K562 (cell line): ENCODE data around the gene RFPL1. TPM values are rescaled to one million over a fixed set of nuclear protein-coding genes. Genes with fewer than 3 reads are reported as not detected.

Source experiments
- ATAC-seq: fragments of 200-7000 bp; cut with Tn5 transposase; 3 replicates; pipeline ENCODE4 v1.9.1; 2020; ENCODE audit warnings: moderate library complexity
- BruUV-seq: library from RNA; stranded (reverse); fragments of 400-500 nt; replicated peaks from 2 replicates; lab custom pipeline; 2021; lab: Mats Ljungman, UMichigan
- CTCF ChIA-PET: fragments of 300-600 bp; formaldehyde crosslinking; extraction: SDS; loops from one replicate; lab custom pipeline; 2021; ENCODE audit warnings: low intra/inter-chr PET ratio; lab: Yijun Ruan, JAX
- POLR2A ChIA-PET: fragments of 300-600, 350-650 bp; sonication (Branson Sonifier 250); formaldehyde crosslinking; extraction: SDS; loops from one replicate; lab custom pipeline; 2021; ENCODE audit warnings: antibody characterized with exemption, inconsistent platforms; lab: Yijun Ruan, JAX
- DNase-seq, 4 experiments: peaks; one replicate each; pipeline versions ENCODE4 v3.0.0 to v3.0.0-alpha.2; 2011 to 2018; ENCODE audit warnings: low spot score in 3 of 4, mixed read lengths in 3 of 4; ENCODE audit errors: extremely low read depth in 1 of 4
- FAIRE-seq: peaks from 2 replicates; lab custom pipeline; 2011; peaks lifted over from hg19 to GRCh38; lab: Jason Lieb, UNC
- H2AFZ ChIP-seq: 2 replicates; pipeline ENCODE4 v1.6.0; 2011; ENCODE audit warnings: low read depth, low read length, control low read depth, inconsistent platforms
- H3K27ac ChIP-seq: fragments of 200-600 bp; 3 replicates; pipeline ENCODE4 v1.8.0; 2011; ENCODE audit warnings: low read depth, mild to moderate bottlenecking, control low read depth, inconsistent platforms, low read length, moderate library complexity, mixed read lengths; ENCODE audit errors: extremely low read depth
- H3K27me3 ChIP-seq, 2 experiments: fragments of 300-600 bp in 1 of 2; 2 replicates in 1 of 2; 3 replicates in 1 of 2; pipeline versions ENCODE4 v1.6.0 to v1.8.0; 2011; ENCODE audit warnings: inconsistent platforms in 2 of 2, low read length in 2 of 2, mild to moderate bottlenecking in 1 of 2, mixed read lengths in 1 of 2, moderate library complexity in 1 of 2; ENCODE audit not compliant: control insufficient read depth in 2 of 2, insufficient read depth in 2 of 2
- H3K36me3 ChIP-seq: fragments of 300-600 bp; 3 replicates; pipeline ENCODE4 v1.8.0; 2011; ENCODE audit warnings: mild to moderate bottlenecking, low read length, inconsistent platforms; ENCODE audit not compliant: control insufficient read depth, insufficient read depth
- H3K4me1 ChIP-seq, 2 experiments: fragments of 200-600 bp in 1 of 2; replicated peaks in 1 of 2; 2 replicates in 1 of 2; 3 replicates in 1 of 2; pipeline versions ENCODE4 v1.5.1 to v1.8.0; 2011; ENCODE audit warnings: inconsistent platforms in 2 of 2, low read length in 2 of 2, mild to moderate bottlenecking in 1 of 2, mixed read lengths in 1 of 2, moderate library complexity in 1 of 2; ENCODE audit not compliant: control insufficient read depth in 2 of 2, insufficient read depth in 2 of 2
- H3K4me2 ChIP-seq: 2 replicates; pipeline ENCODE4 v1.6.1; 2011; ENCODE audit warnings: low read length, control low read depth, inconsistent platforms, mixed read lengths; ENCODE audit not compliant: insufficient read depth
- H3K4me3 ChIP-seq: fragments of 200-600 bp; sonication (generic), shearing (Covaris generic); 2 replicates; pipeline ENCODE4 v1.5.1; 2016; ENCODE audit warnings: control low read depth, inconsistent platforms
- H3K79me2 ChIP-seq: fragments of 200-600 bp; 3 replicates; pipeline ENCODE4 v1.8.0; 2011; ENCODE audit warnings: low read length, inconsistent platforms; ENCODE audit not compliant: control insufficient read depth, insufficient read depth
- H3K9ac ChIP-seq, 2 experiments: 2 replicates each; pipeline versions ENCODE4 v1.6.0 to v1.6.1; 2011; ENCODE audit warnings: low read depth in 2 of 2, low read length in 2 of 2, control low read depth in 1 of 2, inconsistent platforms in 1 of 2, mild to moderate bottlenecking in 1 of 2, mixed read lengths in 1 of 2; ENCODE audit not compliant: insufficient read depth in 1 of 2
- H3K9me1 ChIP-seq: one replicate; pipeline ENCODE4 v1.6.0; 2011; ENCODE audit warnings: inconsistent platforms, mild to moderate bottlenecking, low read length, moderate library complexity; ENCODE audit not compliant: control insufficient read depth, insufficient read depth
- H3K9me3 ChIP-seq: replicated peaks from 2 replicates; pipeline ENCODE4 v1.5.1; 2011; ENCODE audit warnings: low read depth, low read length, inconsistent platforms; ENCODE audit not compliant: control insufficient read depth, insufficient read depth
- H4K20me1 ChIP-seq: replicated peaks from 2 replicates; pipeline ENCODE4 v1.6.1; 2011; ENCODE audit warnings: low read length, inconsistent platforms, mixed read lengths; ENCODE audit not compliant: control insufficient read depth, insufficient read depth
- ARHGAP35 ChIP-seq: fragments of 450-650 bp; IDR thresholded peaks from 2 replicates; pipeline ENCODE4 v1.6.1; 2018; ENCODE audit not compliant: partially characterized antibody
- ATF7 ChIP-seq: fragments of 450-650 bp; IDR thresholded peaks from 2 replicates; pipeline ENCODE4 v1.7.1; 2014; ENCODE audit warnings: mild to moderate bottlenecking, moderate library complexity
- CAMTA2 ChIP-seq: fragments of 250-450 bp; sonication (Bioruptor Pico); conservative IDR thresholded peaks from 2 replicates; pipeline ENCODE4 v1.5.1; 2022
- FOXJ2 ChIP-seq: fragments of 200-800 bp; sonication (Bioruptor generic); IDR thresholded peaks from 2 replicates; pipeline ENCODE4 v1.6.1; 2016; ENCODE audit warnings: missing genetic modification characterization, missing compliant biosample characterization
- JUN ChIP-seq, 2 experiments: sonication (generic) in 1 of 2; formaldehyde crosslinking in 1 of 2; IDR thresholded peaks; 2 replicates each; pipeline versions ENCODE4 v1.6.1 to v1.8.0; 2012 to 2022; ENCODE audit warnings: borderline replicate concordance in 2 of 2, mild to moderate bottlenecking in 2 of 2, improper control_type of control experiment in 1 of 2, low read depth in 1 of 2, low read length in 1 of 2, missing genetic modification reagents in 1 of 2
- KLF6 ChIP-seq: fragments of 250-450 bp; sonication (Bioruptor Pico); IDR thresholded peaks from 2 replicates; pipeline ENCODE4 v1.4.0; 2020; ENCODE audit warnings: mild to moderate bottlenecking, moderate library complexity, borderline replicate concordance
- NFATC3 ChIP-seq: fragments of 450-650 bp; IDR thresholded peaks from 2 replicates; pipeline ENCODE4 v1.6.1; 2017; ENCODE audit warnings: mild to moderate bottlenecking
- NUFIP1 ChIP-seq: fragments of 450-650 bp; IDR thresholded peaks from 2 replicates; pipeline ENCODE4 v1.6.1; 2018; ENCODE audit not compliant: partially characterized antibody
- POLR2AphosphoS5 ChIP-seq: IDR thresholded peaks from 2 replicates; pipeline ENCODE4 v1.6.1; 2011; ENCODE audit warnings: mild to moderate bottlenecking, low read depth, low read length, moderate library complexity; ENCODE audit not compliant: control insufficient read depth, insufficient read depth
- RB1 ChIP-seq: fragments of 450-650 bp; IDR thresholded peaks from 2 replicates; pipeline ENCODE4 v1.6.1; 2017; ENCODE audit warnings: low read depth, mild to moderate bottlenecking
- SIX5 ChIP-seq, 2 experiments: IDR thresholded peaks; 2 replicates each; pipeline ENCODE4 v1.6.1; 2011; ENCODE audit warnings: low read length in 2 of 2, borderline replicate concordance in 1 of 2, low read depth in 1 of 2, mild to moderate bottlenecking in 1 of 2, moderate library complexity in 1 of 2; ENCODE audit not compliant: insufficient read depth in 1 of 2
- TCF7 ChIP-seq: sonication (generic); IDR thresholded peaks from 2 replicates; pipeline ENCODE4 v1.6.1; 2016; ENCODE audit warnings: antibody characterized with exemption, borderline replicate concordance
- YY1 ChIP-seq, 3 experiments: IDR thresholded peaks; 2 replicates each; pipeline ENCODE4 v1.6.1; 2011; ENCODE audit warnings: low read length in 2 of 3, mild to moderate bottlenecking in 2 of 3, moderate library complexity in 2 of 3, borderline replicate concordance in 1 of 3, control low read depth in 1 of 3, low read depth in 1 of 3; ENCODE audit not compliant: insufficient read depth in 3 of 3, insufficient replicate concordance in 2 of 3, control insufficient read depth in 1 of 3, insufficient read length in 1 of 3; ENCODE audit errors: extremely low read depth in 1 of 3
- ZNF143 ChIP-seq: sonication (generic); formaldehyde crosslinking; IDR thresholded peaks from 2 replicates; pipeline ENCODE4 v1.9.0; 2022; ENCODE audit warnings: mild to moderate bottlenecking, missing genetic modification reagents
- ZNF232 ChIP-seq: sonication (generic); formaldehyde crosslinking; IDR thresholded peaks from 2 replicates; pipeline ENCODE4 v1.8.0; 2022; ENCODE audit warnings: mild to moderate bottlenecking, missing genetic modification reagents
- WGBS: fragments of 100-300 bp; shearing (Covaris generic); methylation state at CpG from one replicate; pipeline ENCODE4 v1.1.6; 2016; ENCODE audit warnings: low coverage, mixed read lengths; ENCODE audit not compliant: insufficient coverage; ENCODE audit errors: missing lambda C conversion rate; 5-methylcytosine and 5-hydroxymethylcytosine counted together
- in situ Hi-C: fragments of 300-500 bp; cut with MboI; formaldehyde crosslinking; loops from 4 replicates; pipeline ENCODE4 v1.15.0; 2018; ENCODE audit warnings: inconsistent platforms, mixed read lengths
- intact Hi-C: fragments of 100-400 bp; cut with micrococcal nuclease; formaldehyde crosslinking; loops from 2 replicates; pipeline ENCODE4 v1.14.2; 2022
- polyA plus RNA-seq, 8 experiments: library from polyadenylated mRNA; depleted of rRNA in 4 of 8; stranded (reverse) in 5 of 8; unstranded in 3 of 8; fragments of >200 nt; fragmentation: Nextera tagmentation in 2 of 8; fragmentation: Illumina TruSeq in 1 of 8; extraction: Ambion mirVana in 2 of 8; extraction: Trizol in 1 of 8; gene quantifications; 2 replicates each; pipeline versions ENCODE4 v1.2.1 to v1.2.3, GENCODE V29; 2011 to 2014; ENCODE audit warnings: inconsistent platforms in 1 of 8, missing spikeins in 1 of 8
- total RNA-seq, 7 experiments: library from RNA; depleted of rRNA in 6 of 7; stranded (reverse); fragments of >200 nt in 6 of 7; fragmentation: Illumina TruSeq in 2 of 7; extraction: Trizol in 2 of 7; gene quantifications; 2 replicates each; pipeline versions ENCODE4 v1.2.1 to v1.2.3, GENCODE V29; 2011 to 2021; ENCODE audit warnings: low replicate concordance in 1 of 7
- TF ChIP-seq, protein P1 (sequence below): fragments of 250-450 bp; sonication (Bioruptor Pico); IDR thresholded peaks from 2 replicates; pipeline ENCODE4 v1.5.0; 2020; ENCODE audit warnings: mild to moderate bottlenecking, borderline replicate concordance
- TF ChIP-seq, protein P2 (sequence below): fragments of 250-450 bp; sonication (Bioruptor Pico); IDR thresholded peaks from 2 replicates; pipeline ENCODE4 v1.8.0; 2022; ENCODE audit warnings: inconsistent platforms

RFPL1 gene
- total and polyA plus RNA-seq, 9 of the 15 experiments (the other 6 are each of a cell fraction or from before 2014, with no cell fraction given): not detected

DNA sequence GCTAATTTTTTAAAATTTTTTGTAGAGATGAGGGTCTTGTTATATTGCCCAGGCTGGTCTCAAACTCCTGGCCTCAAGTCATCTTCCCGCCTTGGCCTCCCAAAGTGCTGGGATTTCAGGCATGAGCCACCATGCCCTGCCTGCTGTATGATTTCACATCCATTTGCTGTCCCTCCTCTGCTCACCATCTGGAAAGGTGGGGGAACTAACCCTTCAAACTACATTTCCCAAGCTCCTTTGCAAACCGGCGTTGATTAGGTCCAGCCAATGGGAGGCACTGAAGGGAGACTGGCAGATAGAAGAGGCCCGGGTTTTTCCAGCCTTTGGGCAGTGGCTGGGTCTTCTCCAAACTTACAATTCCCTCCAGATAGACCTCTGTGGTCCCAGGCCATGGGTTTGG, 19.3 kb downstream of the RFPL1 start:
- Histone ChIP-seq H3K9me1 (no peaks in the 10 kb centered on the region), H4K20me1 (no peaks in the 10 kb centered on the region), H3K9ac (no peak overlapping the region), H3K79me2 (no peaks in the 10 kb centered on the region), H2AFZ (peak overlapping the region; percentile 26; the same call in 1 of the 2 replicates), H3K4me2 (no peak overlapping the region), H3K4me1 (peaks cover 0 to 4% of the 10 kb centered on the region in 2 experiments; a peak in 1 of 5 replicates), H3K36me3 (no peaks in the 10 kb centered on the region), H3K27me3 (no peaks in the 10 kb centered on the region), H3K4me3 (no peak overlapping the region), H3K9me3 (no peaks in the 10 kb centered on the region), H3K27ac (no peak overlapping the region)
- 0% methylated on average over 1 of the region's 4 CpGs for WGBS
- BruUV-seq: no TSS peak
- POLR2A ChIA-PET: interaction anchor here (1.0 to 1.7 kb wide), 2 partner anchors 12 to 18 kb away, joined by 3 to 5 read pairs; no protein-coding TSS in a partner anchor
- CTCF ChIA-PET: interaction anchor here (0.6 kb wide), 2 partner anchors 25 to 417 kb away, joined by 4 read pairs; no protein-coding TSS in a partner anchor
- intact Hi-C loops (no loop called here), in situ Hi-C loops (no loop called here)
- ATAC-seq (peak; percentile 99), DNase-seq (peak; percentile 65 to 80 (median 70)), FAIRE-seq (peak; percentile 92)
- TF ChIP-seq JUN (IDR thresholded peaks at IDR 0.05; ENCODE audit: borderline replicate concordance, low read depth, low read length) (no peak), JUN (CRISPR knock-in tag; IDR thresholded peaks at IDR 0.05; ENCODE audit: borderline replicate concordance) (no peak), ARHGAP35 (no peak), ZNF232 (no peak), TCF7 (no peak), SIX5 (IDR thresholded peaks at IDR 0.05; ENCODE audit: borderline replicate concordance in 1 of 2, insufficient read depth in 1 of 2, low read depth in 1 of 2, low read length in 2 of 2) (peak; percentile 68 to 70), FOXJ2 (tag) (no peak), ZNF143 (peak; percentile 82), NUFIP1 (no peak), ATF7 (no peak), CAMTA2 (CRISPR knock-in tag) (no peak), YY1 (IDR thresholded peaks at IDR 0.05; ENCODE audit: borderline replicate concordance in 1 of 3, control insufficient read depth in 1 of 3, extremely low read depth in 1 of 3, insufficient read depth in 3 of 3, insufficient read length in 1 of 3, insufficient replicate concordance in 2 of 3, low read depth in 1 of 3, low read length in 2 of 3) (peak in 1 of 3 experiments; percentile 24), KLF6 (no peak), NFATC3 (no peak), POLR2AphosphoS5 (no peak), RB1 (no peak)
- TF ChIP-seq, protein P1, sequence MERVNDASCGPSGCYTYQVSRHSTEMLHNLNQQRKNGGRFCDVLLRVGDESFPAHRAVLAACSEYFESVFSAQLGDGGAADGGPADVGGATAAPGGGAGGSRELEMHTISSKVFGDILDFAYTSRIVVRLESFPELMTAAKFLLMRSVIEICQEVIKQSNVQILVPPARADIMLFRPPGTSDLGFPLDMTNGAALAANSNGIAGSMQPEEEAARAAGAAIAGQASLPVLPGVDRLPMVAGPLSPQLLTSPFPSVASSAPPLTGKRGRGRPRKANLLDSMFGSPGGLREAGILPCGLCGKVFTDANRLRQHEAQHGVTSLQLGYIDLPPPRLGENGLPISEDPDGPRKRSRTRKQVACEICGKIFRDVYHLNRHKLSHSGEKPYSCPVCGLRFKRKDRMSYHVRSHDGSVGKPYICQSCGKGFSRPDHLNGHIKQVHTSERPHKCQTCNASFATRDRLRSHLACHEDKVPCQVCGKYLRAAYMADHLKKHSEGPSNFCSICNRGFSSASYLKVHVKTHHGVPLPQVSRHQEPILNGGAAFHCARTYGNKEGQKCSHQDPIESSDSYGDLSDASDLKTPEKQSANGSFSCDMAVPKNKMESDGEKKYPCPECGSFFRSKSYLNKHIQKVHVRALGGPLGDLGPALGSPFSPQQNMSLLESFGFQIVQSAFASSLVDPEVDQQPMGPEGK (CRISPR knock-in tag): no peak
- TF ChIP-seq, protein P2, sequence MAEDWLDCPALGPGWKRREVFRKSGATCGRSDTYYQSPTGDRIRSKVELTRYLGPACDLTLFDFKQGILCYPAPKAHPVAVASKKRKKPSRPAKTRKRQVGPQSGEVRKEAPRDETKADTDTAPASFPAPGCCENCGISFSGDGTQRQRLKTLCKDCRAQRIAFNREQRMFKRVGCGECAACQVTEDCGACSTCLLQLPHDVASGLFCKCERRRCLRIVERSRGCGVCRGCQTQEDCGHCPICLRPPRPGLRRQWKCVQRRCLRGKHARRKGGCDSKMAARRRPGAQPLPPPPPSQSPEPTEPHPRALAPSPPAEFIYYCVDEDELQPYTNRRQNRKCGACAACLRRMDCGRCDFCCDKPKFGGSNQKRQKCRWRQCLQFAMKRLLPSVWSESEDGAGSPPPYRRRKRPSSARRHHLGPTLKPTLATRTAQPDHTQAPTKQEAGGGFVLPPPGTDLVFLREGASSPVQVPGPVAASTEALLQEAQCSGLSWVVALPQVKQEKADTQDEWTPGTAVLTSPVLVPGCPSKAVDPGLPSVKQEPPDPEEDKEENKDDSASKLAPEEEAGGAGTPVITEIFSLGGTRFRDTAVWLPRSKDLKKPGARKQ (CRISPR knock-in tag): no peak
